ENCODE results near the gene LILRA6. TPM values are rescaled to one million over a fixed set of nuclear protein-coding genes. Genes with fewer than 3 reads are reported as not detected.

LILRA6 gene
- total and polyA plus RNA-seq, 2 of the 13 experiments (the other 11 are each of a cell fraction or from before 2014, with no cell fraction given): not detected

- TF ChIP-seq ZNF687 (CRISPR knock-in tag; IDR thresholded peaks at IDR 0.05): peak; percentile 71
- no peak for TF ChIP-seq TAF1 (CRISPR knock-in tag; IDR thresholded peaks at IDR 0.05)
- no peak for TF ChIP-seq CENPT (CRISPR knock-in tag; IDR thresholded peaks at IDR 0.05; ENCODE audit: low read depth)
- 0 out of 2 replicates have a peak, but pooled peaks have one; percentile 32 for TF ChIP-seq TSC22D2 (CRISPR knock-in tag; IDR thresholded peaks at IDR 0.05; ENCODE audit: borderline replicate concordance)
- 0 out of 2 replicates have a peak, but pooled peaks have one; percentile 9 for TF ChIP-seq GATA4 (IDR thresholded peaks at IDR 0.05; ENCODE audit: borderline replicate concordance, low read depth)
- 0 out of 2 replicates have a peak, but pooled peaks have one; percentile 29 for TF ChIP-seq HDAC1 (CRISPR knock-in tag; IDR thresholded peaks at IDR 0.05)
- TF ChIP-seq ZNF788 (CRISPR knock-in tag; IDR thresholded peaks at IDR 0.05; ENCODE audit: borderline replicate concordance): peak; percentile 41; the same call in 1 of the 2 replicates
- 0 out of 2 replicates have a peak, but pooled peaks have one; percentile 20 for TF ChIP-seq THAP11 (CRISPR knock-in tag; IDR thresholded peaks at IDR 0.05)
- no peak for TF ChIP-seq PITX1 (CRISPR knock-in tag; IDR thresholded peaks at IDR 0.05)
- TF ChIP-seq ZSCAN31 (CRISPR knock-in tag; IDR thresholded peaks at IDR 0.05; ENCODE audit: low read depth): no peak
- peak; percentile 21; the same call in 1 of the 2 replicates for TF ChIP-seq TOPORS (CRISPR knock-in tag; IDR thresholded peaks at IDR 0.05)
- TF ChIP-seq ZNF350 (CRISPR knock-in tag; IDR thresholded peaks at IDR 0.05; ENCODE audit: borderline replicate concordance, low read depth): peak; percentile 33; the same call in 1 of the 2 replicates
- TF ChIP-seq NFE2 (CRISPR knock-in tag; IDR thresholded peaks at IDR 0.05): 0 out of 2 replicates have a peak, but pooled peaks have one; percentile 11
- TF ChIP-seq ZNF180 (CRISPR knock-in tag; IDR thresholded peaks at IDR 0.05; ENCODE audit: borderline replicate concordance, low read depth): no peak
- no peak for TF ChIP-seq MATR3 (CRISPR knock-in tag; IDR thresholded peaks at IDR 0.05)
- TF ChIP-seq ZBTB4 (CRISPR knock-in tag; IDR thresholded peaks at IDR 0.05; ENCODE audit: borderline replicate concordance): peak; percentile 28; the same call in 1 of the 2 replicates
- peak; percentile 65 for TF ChIP-seq ZGPAT (CRISPR knock-in tag; IDR thresholded peaks at IDR 0.05)
- peak; percentile 15; the same call in 1 of the 2 replicates for TF ChIP-seq GATAD1 (CRISPR knock-in tag; IDR thresholded peaks at IDR 0.05)
- peak; percentile 47; the same call in 1 of the 2 replicates for TF ChIP-seq TBX2 (CRISPR knock-in tag; IDR thresholded peaks at IDR 0.05; ENCODE audit: borderline replicate concordance)
Observed at GRCh38 chr19:54207983-54208783, 34.4 kb downstream of the LILRA6 start (continued).

Data from HepG2 (cell line).